ENCODE measurements around the gene CUBN.

CUBN gene

GRCh38 chr10:16887565-16887964 is 242.0 kb downstream of the CUBN start:
- Histone ChIP-seq H3K36me3 (ENCODE audit: control insufficient read depth, insufficient read depth, low read length) (no peaks in the 10 kb centered on the region), H3K27ac (ENCODE audit: insufficient read depth, low read depth, low read length, poor library complexity, severe bottlenecking) (no peak overlapping the region), H3K9me3 (ENCODE audit: control insufficient read depth, low read length) (no peaks in the 10 kb centered on the region), H3K27me3 (ENCODE audit: control insufficient read depth, insufficient read depth, low read length, poor library complexity, severe bottlenecking) (no peaks in the 10 kb centered on the region), H3K4me3 (ENCODE audit: insufficient read depth, low read depth, low read length) (no peak overlapping the region), H3K4me1 (ENCODE audit: control insufficient read depth, insufficient read depth, low read length) (no peaks in the 10 kb centered on the region)
- WGBS, 2 experiments: 97 to 98% methylated on average over 2 to 3 of the region's 3 CpGs

GRCh38 chr10:16886031-16886430 is 243.6 kb downstream of the CUBN start:
- H3K27me3 ChIP-seq (ENCODE audit: control insufficient read depth, insufficient read depth, low read length, poor library complexity, severe bottlenecking): no peaks in the 10 kb centered on the region
- WGBS, 2 experiments: 95 to 96% methylated on average over 2 of the region's 2 CpGs
- no peaks in the 10 kb centered on the region for H3K36me3 ChIP-seq (ENCODE audit: control insufficient read depth, insufficient read depth, low read length)
- H3K4me3 ChIP-seq (ENCODE audit: insufficient read depth, low read depth, low read length): no peak overlapping the region
- H3K9me3 ChIP-seq (ENCODE audit: control insufficient read depth, low read length): no peaks in the 10 kb centered on the region
- H3K27ac ChIP-seq (ENCODE audit: insufficient read depth, low read depth, low read length, poor library complexity, severe bottlenecking): no peak overlapping the region
- H3K4me1 ChIP-seq (ENCODE audit: control insufficient read depth, insufficient read depth, low read length): no peaks in the 10 kb centered on the region

GRCh38 chr10:16884497-16884896 is 245.1 kb downstream of the CUBN start:
- WGBS, 2 experiments: 94 to 100% methylated on average over 2 of the region's 2 CpGs
- Histone ChIP-seq H3K9me3 (ENCODE audit: control insufficient read depth, low read length) (no peaks in the 10 kb centered on the region), H3K4me3 (ENCODE audit: insufficient read depth, low read depth, low read length) (no peak overlapping the region), H3K27me3 (ENCODE audit: control insufficient read depth, insufficient read depth, low read length, poor library complexity, severe bottlenecking) (no peaks in the 10 kb centered on the region), H3K36me3 (ENCODE audit: control insufficient read depth, insufficient read depth, low read length) (no peaks in the 10 kb centered on the region), H3K27ac (ENCODE audit: insufficient read depth, low read depth, low read length, poor library complexity, severe bottlenecking) (no peak overlapping the region), H3K4me1 (ENCODE audit: control insufficient read depth, insufficient read depth, low read length) (no peaks in the 10 kb centered on the region)

- 70 to 85% methylated on average over 4 of the region's 4 CpGs for WGBS, 2 experiments
- no peaks in the 10 kb centered on the region for H3K9me3 ChIP-seq (ENCODE audit: control insufficient read depth, low read length)
- no peaks in the 10 kb centered on the region for H3K4me1 ChIP-seq (ENCODE audit: control insufficient read depth, insufficient read depth, low read length)
Measured at GRCh38 chr10:16883084-16883483, 246.5 kb downstream of the CUBN start.

GRCh38 chr10:16870331-16870730 is 259.3 kb downstream of the CUBN start:
- Histone ChIP-seq H3K9me3 (ENCODE audit: control insufficient read depth, low read length) (no peaks in the 10 kb centered on the region), H3K4me3 (ENCODE audit: insufficient read depth, low read depth, low read length) (no peak overlapping the region), H3K4me1 (ENCODE audit: control insufficient read depth, insufficient read depth, low read length) (peaks cover 8% of the 10 kb centered on the region), H3K27ac (ENCODE audit: insufficient read depth, low read depth, low read length, poor library complexity, severe bottlenecking) (no peak overlapping the region), H3K27me3 (ENCODE audit: control insufficient read depth, insufficient read depth, low read length, poor library complexity, severe bottlenecking) (no peaks in the 10 kb centered on the region), H3K36me3 (ENCODE audit: control insufficient read depth, insufficient read depth, low read length) (no peaks in the 10 kb centered on the region)
- WGBS, 2 experiments: 96 to 99% methylated on average over 3 of the region's 3 CpGs

More at GRCh38 chr10:16883084-16883483, 246.5 kb downstream of the CUBN start:
- H3K4me3 ChIP-seq (ENCODE audit: insufficient read depth, low read depth, low read length): no peak overlapping the region
- H3K27ac ChIP-seq (ENCODE audit: insufficient read depth, low read depth, low read length, poor library complexity, severe bottlenecking): no peak overlapping the region
- no peaks in the 10 kb centered on the region for H3K27me3 ChIP-seq (ENCODE audit: control insufficient read depth, insufficient read depth, low read length, poor library complexity, severe bottlenecking)
- H3K36me3 ChIP-seq (ENCODE audit: control insufficient read depth, insufficient read depth, low read length): no peaks in the 10 kb centered on the region

GRCh38 chr10:16867990-16868389 is 261.6 kb downstream of the CUBN start:
- Histone ChIP-seq H3K27ac (ENCODE audit: insufficient read depth, low read depth, low read length, poor library complexity, severe bottlenecking) (no peak overlapping the region), H3K9me3 (ENCODE audit: control insufficient read depth, low read length) (no peaks in the 10 kb centered on the region), H3K4me3 (ENCODE audit: insufficient read depth, low read depth, low read length) (no peak overlapping the region), H3K36me3 (ENCODE audit: control insufficient read depth, insufficient read depth, low read length) (no peaks in the 10 kb centered on the region), H3K4me1 (ENCODE audit: control insufficient read depth, insufficient read depth, low read length) (peaks cover 8% of the 10 kb centered on the region), H3K27me3 (ENCODE audit: control insufficient read depth, insufficient read depth, low read length, poor library complexity, severe bottlenecking) (no peaks in the 10 kb centered on the region)
- WGBS, 2 experiments: 33 to 49% methylated on average over 4 of the region's 4 CpGs

- Histone ChIP-seq H3K27me3 (ENCODE audit: control insufficient read depth, insufficient read depth, low read length, poor library complexity, severe bottlenecking) (no peaks in the 10 kb centered on the region), H3K4me3 (ENCODE audit: insufficient read depth, low read depth, low read length) (no peak overlapping the region), H3K9me3 (ENCODE audit: control insufficient read depth, low read length) (no peaks in the 10 kb centered on the region), H3K27ac (ENCODE audit: insufficient read depth, low read depth, low read length, poor library complexity, severe bottlenecking) (no peak overlapping the region), H3K36me3 (ENCODE audit: control insufficient read depth, insufficient read depth, low read length) (no peaks in the 10 kb centered on the region), H3K4me1 (ENCODE audit: control insufficient read depth, insufficient read depth, low read length) (peaks cover 8% of the 10 kb centered on the region)
- WGBS, 2 experiments: 18 to 25% methylated on average over 2 of the region's 2 CpGs
Measured at GRCh38 chr10:16867556-16867955, 262.1 kb downstream of the CUBN start.

GRCh38 chr10:16866541-16867275 is 262.9 kb downstream of the CUBN start:
- Histone ChIP-seq H3K4me3 (ENCODE audit: insufficient read depth, low read depth, low read length) (no peak overlapping the region), H3K36me3 (ENCODE audit: control insufficient read depth, insufficient read depth, low read length) (no peaks in the 10 kb centered on the region), H3K4me1 (ENCODE audit: control insufficient read depth, insufficient read depth, low read length) (peaks cover 8% of the 10 kb centered on the region), H3K27ac (ENCODE audit: insufficient read depth, low read depth, low read length, poor library complexity, severe bottlenecking) (no peak overlapping the region), H3K27me3 (ENCODE audit: control insufficient read depth, insufficient read depth, low read length, poor library complexity, severe bottlenecking) (no peaks in the 10 kb centered on the region), H3K9me3 (ENCODE audit: control insufficient read depth, low read length) (no peaks in the 10 kb centered on the region)
- 93 to 95% methylated on average over 5 to 7 of the region's 7 CpGs for WGBS, 2 experiments

GRCh38 chr10:16865766-16866165 is 263.8 kb downstream of the CUBN start:
- no peaks in the 10 kb centered on the region for H3K27me3 ChIP-seq (ENCODE audit: control insufficient read depth, insufficient read depth, low read length, poor library complexity, severe bottlenecking)
- no peaks in the 10 kb centered on the region for H3K36me3 ChIP-seq (ENCODE audit: control insufficient read depth, insufficient read depth, low read length)
- H3K4me3 ChIP-seq (ENCODE audit: insufficient read depth, low read depth, low read length): no peak overlapping the region
- no peak overlapping the region for H3K27ac ChIP-seq (ENCODE audit: insufficient read depth, low read depth, low read length, poor library complexity, severe bottlenecking)
- H3K4me1 ChIP-seq (ENCODE audit: control insufficient read depth, insufficient read depth, low read length): peaks cover 8% of the 10 kb centered on the region
- H3K9me3 ChIP-seq (ENCODE audit: control insufficient read depth, low read length): no peaks in the 10 kb centered on the region
- WGBS, 2 experiments: 93 to 96% methylated on average over 7 of the region's 7 CpGs

- Histone ChIP-seq H3K27ac (ENCODE audit: insufficient read depth, low read depth, low read length, poor library complexity, severe bottlenecking) (no peak overlapping the region), H3K9me3 (ENCODE audit: control insufficient read depth, low read length) (no peaks in the 10 kb centered on the region), H3K36me3 (ENCODE audit: control insufficient read depth, insufficient read depth, low read length) (no peaks in the 10 kb centered on the region), H3K27me3 (ENCODE audit: control insufficient read depth, insufficient read depth, low read length, poor library complexity, severe bottlenecking) (no peaks in the 10 kb centered on the region), H3K4me3 (ENCODE audit: insufficient read depth, low read depth, low read length) (no peak overlapping the region), H3K4me1 (ENCODE audit: control insufficient read depth, insufficient read depth, low read length) (peaks cover 8% of the 10 kb centered on the region)
- WGBS, 2 experiments: 89 to 90% methylated on average over 2 of the region's 2 CpGs
Measured at GRCh38 chr10:16863766-16864165, 265.8 kb downstream of the CUBN start.

All from ectodermal cell (in vitro differentiated cells).